Coronary artery (tissue), 2 donors: ENCODE data around the gene ZNF438.
"Not testable (repeated sequence)": the region's sequence is repeated elsewhere in the genome, so short reads cannot be mapped to it uniquely, and the experiment has no call there.

Experiments used
- DNase-seq: peaks from one replicate; pipeline ENCODE4 v3.0.0-alpha.2; 2017; ENCODE audit warnings: low spot score
- H3K27ac ChIP-seq, 2 donors: fragments of 200-600 bp; sonication (generic); one replicate each; pipeline ENCODE4 v1.5.1; 2016 to 2019
- H3K4me3 ChIP-seq: fragments of 200-600 bp; sonication (generic); 2 replicates; pipeline ENCODE4 v1.5.1; 2016; ENCODE audit warnings: mild to moderate bottlenecking, moderate library complexity
- TF ChIP-seq, protein P1 (sequence below): fragments of 200-600 bp; sonication (generic); IDR thresholded peaks from one replicate; pipeline ENCODE4 v1.5.1; 2019; ENCODE audit warnings: antibody characterized with exemption

ZNF438 gene

GRCh38 chr10:31063841-31064240 lies 32.2 kb upstream of the ZNF438 start:
- H3K27ac ChIP-seq: peak overlapping the region; percentile 73 to 83
- no peak overlapping the region for H3K4me3 ChIP-seq
- no peak for DNase-seq
- TF ChIP-seq, protein P1, sequence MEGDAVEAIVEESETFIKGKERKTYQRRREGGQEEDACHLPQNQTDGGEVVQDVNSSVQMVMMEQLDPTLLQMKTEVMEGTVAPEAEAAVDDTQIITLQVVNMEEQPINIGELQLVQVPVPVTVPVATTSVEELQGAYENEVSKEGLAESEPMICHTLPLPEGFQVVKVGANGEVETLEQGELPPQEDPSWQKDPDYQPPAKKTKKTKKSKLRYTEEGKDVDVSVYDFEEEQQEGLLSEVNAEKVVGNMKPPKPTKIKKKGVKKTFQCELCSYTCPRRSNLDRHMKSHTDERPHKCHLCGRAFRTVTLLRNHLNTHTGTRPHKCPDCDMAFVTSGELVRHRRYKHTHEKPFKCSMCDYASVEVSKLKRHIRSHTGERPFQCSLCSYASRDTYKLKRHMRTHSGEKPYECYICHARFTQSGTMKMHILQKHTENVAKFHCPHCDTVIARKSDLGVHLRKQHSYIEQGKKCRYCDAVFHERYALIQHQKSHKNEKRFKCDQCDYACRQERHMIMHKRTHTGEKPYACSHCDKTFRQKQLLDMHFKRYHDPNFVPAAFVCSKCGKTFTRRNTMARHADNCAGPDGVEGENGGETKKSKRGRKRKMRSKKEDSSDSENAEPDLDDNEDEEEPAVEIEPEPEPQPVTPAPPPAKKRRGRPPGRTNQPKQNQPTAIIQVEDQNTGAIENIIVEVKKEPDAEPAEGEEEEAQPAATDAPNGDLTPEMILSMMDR: no peak

GRCh38 chr10:31062856-31063255 lies 31.2 kb upstream of the ZNF438 start:
- TF ChIP-seq, protein P1: no peak
- H3K27ac ChIP-seq: peak overlapping the region; percentile 5 to 56
- DNase-seq: no peak
- H3K4me3 ChIP-seq: no peak overlapping the region

DNA sequence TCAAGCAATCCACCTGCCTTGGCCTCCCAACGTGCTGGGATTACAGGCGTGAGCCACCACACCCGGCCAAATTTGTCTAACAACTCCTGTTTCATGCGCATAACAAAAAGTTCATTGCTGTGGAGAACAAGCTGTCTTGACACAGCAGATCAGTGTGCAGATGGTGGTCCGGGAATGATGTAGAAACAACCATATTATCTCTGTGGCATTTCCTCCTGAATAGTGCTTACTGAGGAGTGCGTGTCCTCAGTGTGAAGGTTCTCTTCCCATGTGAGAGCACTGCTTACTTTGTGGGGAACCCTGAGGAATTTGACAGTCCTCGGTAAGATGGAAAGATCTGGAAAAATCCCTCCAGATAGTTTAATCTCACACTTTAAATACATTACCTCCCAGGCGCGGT lies 30.3 kb upstream of the ZNF438 start:
- TF ChIP-seq, protein P1: no peak
- no peak overlapping the region for H3K4me3 ChIP-seq

GRCh38 chr10:31058795-31059703 lies 27.4 kb upstream of the ZNF438 start:
- Histone ChIP-seq H3K4me3 (no peak overlapping the region), H3K27ac (no peak overlapping the region)
- no peak for DNase-seq
- TF ChIP-seq, protein P1: no peak

More for the DNA sequence above, 30.3 kb upstream of the ZNF438 start:
- peak overlapping the region in 1 of 2 donors; percentile 56 for H3K27ac ChIP-seq
- no peak for DNase-seq

DNA sequence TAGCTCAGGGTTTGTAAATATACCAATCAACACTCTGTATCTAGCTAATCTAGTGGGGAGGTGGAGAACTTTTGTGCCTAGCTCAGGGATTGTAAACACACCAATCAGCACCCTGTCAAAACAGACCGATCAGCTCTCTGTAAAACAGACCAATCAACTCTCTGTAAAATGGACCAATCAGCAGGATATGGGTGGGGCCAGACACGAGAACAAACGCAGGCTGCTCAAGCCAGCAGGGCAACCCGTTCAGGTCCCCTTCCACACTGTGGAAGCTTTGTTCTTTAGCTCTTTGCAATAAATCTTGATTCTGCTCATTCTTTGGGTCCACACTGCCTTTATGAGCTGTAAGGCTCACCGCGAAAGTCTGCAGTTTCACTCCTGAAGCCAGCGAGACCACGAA lies 25.0 kb upstream of the ZNF438 start:
- not testable (repeated sequence) for H3K27ac ChIP-seq, H3K4me3 ChIP-seq, DNase-seq

DNA sequence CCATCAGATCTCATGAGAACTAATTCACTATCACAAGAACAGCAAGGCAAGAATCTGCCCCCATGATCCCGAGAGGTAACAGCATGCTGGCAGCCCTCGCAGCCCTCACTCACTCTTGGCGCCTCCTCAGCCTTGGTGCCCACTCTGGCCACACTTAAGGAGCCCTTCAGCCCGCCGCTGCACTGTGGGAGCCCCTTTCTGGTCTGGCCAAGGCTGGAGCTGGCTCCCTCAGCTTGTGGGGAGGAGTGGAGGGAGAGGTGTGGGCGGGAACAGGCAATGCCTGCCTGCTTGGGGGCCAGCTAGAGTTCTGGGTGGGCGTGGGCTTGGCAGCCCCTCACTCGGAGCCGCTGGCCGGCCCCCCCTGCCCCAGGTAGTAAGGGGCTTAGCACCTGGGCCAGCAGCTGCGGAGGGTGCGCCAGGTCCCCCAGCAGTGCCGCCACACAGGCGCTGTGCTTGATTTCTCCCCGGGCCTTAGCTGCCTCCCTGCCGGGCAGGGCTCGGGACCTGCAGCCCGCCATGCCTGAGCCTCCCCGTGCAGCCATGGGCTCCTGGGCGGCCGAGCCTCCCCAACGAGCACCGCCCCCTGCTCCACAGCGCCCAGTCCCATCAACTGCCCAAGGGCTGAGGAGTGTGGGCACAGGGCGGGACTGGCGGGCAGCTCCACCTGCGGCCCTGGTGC lies 24.0 kb upstream of the ZNF438 start:
- DNase-seq: no peak
- no peak overlapping the region for H3K4me3 ChIP-seq
- no peak overlapping the region for H3K27ac ChIP-seq
- TF ChIP-seq, protein P1: no peak

GRCh38 chr10:31051703-31052102 lies 20.0 kb upstream of the ZNF438 start:
- no peak overlapping the region for H3K4me3 ChIP-seq
- H3K27ac ChIP-seq: no peak overlapping the region
- TF ChIP-seq, protein P1: no peak
- DNase-seq: no peak
